OCI-LY3 (cell line): ENCODE data around the gene SEMA3G.

ENCODE experiments used
- CTCF ChIP-seq: fragments of 200-600, 300-600 bp; sonication (generic); IDR thresholded peaks from 2 replicates; pipeline ENCODE4 v1.5.1; 2014; ENCODE audit warnings: antibody characterized with exemption, low read length, low read depth
- EZH2phosphoT487 ChIP-seq: fragments of 200-600 bp; shearing (Covaris generic); IDR thresholded peaks from 2 replicates; pipeline ENCODE4 v1.6.1; 2018; ENCODE audit warnings: antibody characterized with exemption, mixed run types, low read depth

GRCh38 chr3:52423173-52423572, 21.7 kb downstream of the SEMA3G start:
- TF ChIP-seq CTCF (no peak), EZH2phosphoT487 (no peak)
